Sigmoid colon (tissue), 3 donors: ENCODE results near the gene SLFNL1.

Source experiments
- CTCF ChIP-seq, 4 experiments: fragments of 450-650 bp in 3 of 4; fragments of 200-600 bp in 1 of 4; IDR thresholded peaks; one replicate each; pipeline ENCODE4 v1.5.1; 2016 to 2019; ENCODE audit warnings: antibody characterized with exemption in 4 of 4, mild to moderate bottlenecking in 3 of 4, moderate library complexity in 2 of 4
- POLR2A ChIP-seq, 2 donors: fragments of 450-650 bp; IDR thresholded peaks; one replicate each; pipeline ENCODE4 v1.6.1; 2016; ENCODE audit warnings: antibody characterized with exemption in 2 of 2, mild to moderate bottlenecking in 2 of 2, moderate library complexity in 2 of 2

- TF ChIP-seq CTCF (IDR thresholded peaks at IDR 0.05) (no peak), POLR2A (IDR thresholded peaks at IDR 0.05) (no peak)
Measured at GRCh38 chr1:40989066-40989465, 32.5 kb downstream of the SLFNL1 start.
